Natural killer cell (primary cell): Measurements from ENCODE around the gene HK2. TPM values are rescaled to one million over a fixed set of nuclear protein-coding genes. Genes with fewer than 3 reads are reported as not detected.

Experiments used
- ATAC-seq, 3 donors: fragments of 150-1000 bp in 2 of 3; fragments of 200-7000 bp in 1 of 3; cut with Tn5 transposase; 1 replicate in 1 of 3; 2 replicates in 2 of 3; pipeline ENCODE4 v1.10.0; 2021; ENCODE audit warnings: mild to moderate bottlenecking in 2 of 3, moderate library complexity in 2 of 3
- DNase-seq, 2 donors: peaks; one replicate each; pipeline versions ENCODE4 v3.0.0 to v3.0.0-alpha.2; 2013 to 2021; ENCODE audit warnings: mixed read lengths in 1 of 2
- H3K27ac ChIP-seq: one replicate; pipeline ENCODE4 v1.5.1; 2013; ENCODE audit warnings: mild to moderate bottlenecking, low read length
- H3K27me3 ChIP-seq: one replicate; pipeline ENCODE4 v1.6.1; 2013; ENCODE audit warnings: low read length; ENCODE audit not compliant: control insufficient read depth, insufficient read depth
- H3K36me3 ChIP-seq: one replicate; pipeline ENCODE4 v1.6.1; 2013; ENCODE audit warnings: low read length; ENCODE audit not compliant: control insufficient read depth, insufficient read depth
- H3K4me1 ChIP-seq: one replicate; pipeline ENCODE4 v1.6.1; 2013; ENCODE audit warnings: low read length; ENCODE audit not compliant: control insufficient read depth, insufficient read depth
- H3K4me3 ChIP-seq: one replicate; pipeline ENCODE4 v1.5.1; 2013; ENCODE audit warnings: low read length
- H3K9me3 ChIP-seq: one replicate; pipeline ENCODE4 v1.6.1; 2013; ENCODE audit warnings: low read length; ENCODE audit not compliant: control insufficient read depth, insufficient read depth
- H3K27ac Mint-ChIP-seq, 2 donors: one replicate each; pipeline ENCODE4 v1.8.0; 2022; ENCODE audit warnings: mild to moderate bottlenecking in 2 of 2, mixed read lengths in 2 of 2, moderate library complexity in 1 of 2
- H3K27me3 Mint-ChIP-seq, 2 donors: one replicate each; pipeline ENCODE4 v1.8.0; 2022; ENCODE audit warnings: low read depth in 2 of 2, mixed read lengths in 2 of 2
- H3K36me3 Mint-ChIP-seq: one replicate; pipeline ENCODE4 v1.8.0; 2022; ENCODE audit warnings: mixed read lengths
- H3K4me1 Mint-ChIP-seq, 2 donors: one replicate each; pipeline ENCODE4 v1.8.0; 2022; ENCODE audit warnings: mixed read lengths in 2 of 2
- H3K4me3 Mint-ChIP-seq: one replicate; pipeline ENCODE4 v1.8.0; 2022; ENCODE audit warnings: mild to moderate bottlenecking, moderate library complexity, mixed read lengths
- H3K9me3 Mint-ChIP-seq, 2 donors: one replicate each; pipeline ENCODE4 v1.8.0; 2022; ENCODE audit warnings: mixed read lengths in 2 of 2
- CTCF ChIP-seq: fragments of 200-600 bp; IDR thresholded peaks from one replicate; pipeline ENCODE4 v1.8.0; 2022; ENCODE audit warnings: antibody characterized with exemption
- WGBS: methylation state at CpG from one replicate; pipeline ENCODE4 v1.1.7; 2013; ENCODE audit warnings: missing lambda C conversion rate; ENCODE audit not compliant: insufficient coverage; 5-methylcytosine and 5-hydroxymethylcytosine counted together
- intact Hi-C: fragments of 100-400 bp; cut with micrococcal nuclease; formaldehyde crosslinking; loops from one replicate; pipeline ENCODE4 v1.14.2; 2022
- total RNA-seq, 4 donors: library from RNA; stranded (reverse); fragments of 120-200 nt in 1 of 4; gene quantifications; one replicate each; pipeline versions ENCODE4 v1.2.3 to v1.2.4, GENCODE V29; 2013 to 2022

HK2 gene
- total RNA-seq, 3 donors from 2014 or later (not counting 1 experiment from before 2014, with no cell fraction given), result 1.6 to 9.4 (median 3.5) TPM

- H3K4me1 Mint-ChIP-seq, result peaks cover 0 to 12% of the 10 kb centered on the region in 2 donors
Measured at GRCh38 chr2:74841641-74842040, 7.7 kb downstream of the HK2 start.

GRCh38 chr2:74843433-74843832 is 9.5 kb downstream of the HK2 start:
- Histone ChIP-seq H3K4me1 (peaks cover 29% of the 10 kb centered on the region), H3K4me3 (no peak overlapping the region), H3K27me3 (no peaks in the 10 kb centered on the region), H3K36me3 (no peaks in the 10 kb centered on the region), H3K27ac (no peak overlapping the region), H3K9me3 (no peaks in the 10 kb centered on the region)
- Mint-ChIP-seq H3K4me3 (no peak overlapping the region), H3K36me3 (no peaks in the 10 kb centered on the region), H3K27ac (peak overlapping the region in 1 of 2 donors; percentile 78), H3K4me1 (peaks cover 2 to 11% of the 10 kb centered on the region in 2 donors), H3K9me3 (no peaks in the 10 kb centered on the region), H3K27me3 (peaks cover 0 to 4% of the 10 kb centered on the region in 2 donors)
- intact Hi-C loops, result no loop called here
- DNase-seq (no peak), ATAC-seq (no peak)
- TF ChIP-seq CTCF, result no peak
- WGBS, result 82% methylated on average over 3 of the region's 3 CpGs

More at GRCh38 chr2:74841641-74842040, 7.7 kb downstream of the HK2 start:
- Histone ChIP-seq H3K36me3 (no peaks in the 10 kb centered on the region), H3K27ac (no peak overlapping the region), H3K4me1 (peaks cover 29% of the 10 kb centered on the region), H3K9me3 (no peaks in the 10 kb centered on the region), H3K4me3 (no peak overlapping the region), H3K27me3 (no peaks in the 10 kb centered on the region)
- DNase-seq, result no peak
- Mint-ChIP-seq H3K27me3 (peaks cover 2 to 4% of the 10 kb centered on the region in 2 donors), H3K36me3 (no peaks in the 10 kb centered on the region), H3K9me3 (no peaks in the 10 kb centered on the region), H3K27ac (no peak overlapping the region), H3K4me3 (no peak overlapping the region)
- TF ChIP-seq CTCF, result no peak
- 95% methylated on average over 2 of the region's 2 CpGs for WGBS
- ATAC-seq, result no peak
- intact Hi-C loops, result no loop called here

GRCh38 chr2:74843899-74844298 is 10.0 kb downstream of the HK2 start:
- Mint-ChIP-seq H3K4me3 (no peak overlapping the region), H3K4me1 (peaks cover 6 to 14% of the 10 kb centered on the region in 2 donors), H3K9me3 (no peaks in the 10 kb centered on the region), H3K36me3 (no peaks in the 10 kb centered on the region), H3K27ac (peak overlapping the region in 1 of 2 donors; percentile 78), H3K27me3 (peaks cover 0 to 4% of the 10 kb centered on the region in 2 donors)
- H3K4me1 ChIP-seq, result peaks cover 33% of the 10 kb centered on the region
- intact Hi-C loops, result no loop called here
- H3K4me3 ChIP-seq, result no peak overlapping the region
- no peaks in the 10 kb centered on the region for H3K27me3 ChIP-seq
- TF ChIP-seq CTCF, result no peak
- no peaks in the 10 kb centered on the region for H3K9me3 ChIP-seq
- no peak overlapping the region for H3K27ac ChIP-seq
- ATAC-seq, result peak; percentile 48 to 59 (median 51)
- DNase-seq, result peak in 1 of 2 donors; percentile 60
- no peaks in the 10 kb centered on the region for H3K36me3 ChIP-seq

GRCh38 chr2:74844752-74845151 is 10.8 kb downstream of the HK2 start:
- H3K36me3 ChIP-seq, result no peaks in the 10 kb centered on the region
- H3K9me3 Mint-ChIP-seq, result no peaks in the 10 kb centered on the region
- ATAC-seq (no peak), DNase-seq (no peak)
- no peak for TF ChIP-seq CTCF
- intact Hi-C loops, result no loop called here
- no peaks in the 10 kb centered on the region for H3K36me3 Mint-ChIP-seq
- H3K9me3 ChIP-seq, result no peaks in the 10 kb centered on the region
- 94% methylated on average over 4 of the region's 4 CpGs for WGBS
- H3K27me3 Mint-ChIP-seq, result peaks cover 0 to 4% of the 10 kb centered on the region in 2 donors
- H3K4me3 Mint-ChIP-seq, result no peak overlapping the region
- no peaks in the 10 kb centered on the region for H3K27me3 ChIP-seq
- peak overlapping the region in 1 of 2 donors; percentile 78 for H3K27ac Mint-ChIP-seq
- no peak overlapping the region for H3K4me3 ChIP-seq
- peaks cover 15 to 22% of the 10 kb centered on the region in 2 donors for H3K4me1 Mint-ChIP-seq
- no peak overlapping the region for H3K27ac ChIP-seq
- H3K4me1 ChIP-seq, result peaks cover 42% of the 10 kb centered on the region
